Psoas muscle (tissue), 8 donors: ENCODE data around the gene GNAZ. TPM values are rescaled to one million over a fixed set of nuclear protein-coding genes. Genes with fewer than 3 reads are reported as not detected.

Experiments used
- ATAC-seq, 4 donors: fragments of 200-7000 bp; cut with Tn5 transposase; one replicate each; pipeline ENCODE4 v1.9.1; 2020; ENCODE audit warnings: moderate library complexity in 3 of 4, mild to moderate bottlenecking in 2 of 4
- DNase-seq, 2 donors: peaks; one replicate each; pipeline ENCODE4 v3.0.0-alpha.2; 2020
- H3K27ac ChIP-seq: fragments of 200-600 bp; one replicate; pipeline ENCODE4 v1.8.0; 2022
- H3K27me3 ChIP-seq, 3 donors: fragments of 200-600 bp in 1 of 3; one replicate each; pipeline versions ENCODE4 v1.6.1 to v1.8.0; 2013 to 2022; ENCODE audit warnings: low read length in 2 of 3, mild to moderate bottlenecking in 2 of 3, moderate library complexity in 1 of 3; ENCODE audit not compliant: insufficient read depth in 3 of 3
- H3K36me3 ChIP-seq, 2 donors: fragments of 200-600 bp in 1 of 2; one replicate each; pipeline versions ENCODE4 v1.6.1 to v1.8.0; 2013 to 2022; ENCODE audit warnings: low read depth in 1 of 2, mild to moderate bottlenecking in 1 of 2, moderate library complexity in 1 of 2; ENCODE audit not compliant: insufficient read depth in 1 of 2
- H3K4me1 ChIP-seq: fragments of 200-600 bp; one replicate; pipeline ENCODE4 v1.8.0; 2022
- H3K4me3 ChIP-seq: fragments of 200-600 bp; one replicate; pipeline ENCODE4 v1.8.0; 2022; ENCODE audit warnings: mild to moderate bottlenecking
- H3K9me3 ChIP-seq: fragments of 200-600 bp; one replicate; pipeline ENCODE4 v1.8.0; 2022
- CTCF ChIP-seq: fragments of 200-600 bp; IDR thresholded peaks from one replicate; pipeline ENCODE4 v1.8.0; 2022; ENCODE audit warnings: antibody characterized with exemption
- WGBS, 3 donors: extraction: QIAGEN DNeasy Blood & Tissue Kit; methylation state at CpG; one replicate each; pipeline versions ENCODE4 v1.1.6 to v1.1.7; 2013; 5-methylcytosine and 5-hydroxymethylcytosine counted together
- intact Hi-C, 2 donors: fragments of 100-400 bp; cut with DNase I; formaldehyde crosslinking; loops; one replicate each; pipeline versions ENCODE4 v1.11.0 to v1.14.2; 2022
- polyA plus RNA-seq, 3 donors: library from polyadenylated mRNA; stranded (reverse); fragments of 200-250 nt; gene quantifications; one replicate each; pipeline ENCODE4 v1.2.3, GENCODE V29; 2013
- total RNA-seq, 4 donors: library from RNA; stranded (reverse); fragmentation: NEBNext Ultra II Directional in 2 of 4; extraction: Animal tissue kit (Norgen Biotek cat#: 25700) in 2 of 4; gene quantifications; one replicate each; pipeline versions ENCODE4 v1.2.1 to v1.2.4, GENCODE V29; 2021 to 2023
- donor health status: healthy with polysubstance abuse.
- donor health status: DM: no; HTN: no; CAD: no; lungs with moderate emphysema.
- donor health status: Bipolar disorder and iron deficiency.
- donor health status: healthy.
- donor health status: DM: yes; HTN: yes; CAD: no.
- donor health status: DM: no; HTN: no; CAD: no.
- donor health status: DM: no; HTN: no; CAD: no.
- donor health status: DM: yes; HTN: yes; CAD: no.

The GNAZ gene
- total and polyA plus RNA-seq, 7 donors: 0.99 to 3.9 (median 1.7) TPM

GRCh38 chr22:23069502-23070357, 589 bp upstream of the GNAZ start:
- WGBS, 3 donors: 2 to 5% (median 4%) methylated on average over 25 to 74 of the region's 74 CpGs
- ATAC-seq: peak; percentile 98 to 100 (median 100)
- intact Hi-C loops: no loop called here
- peaks cover 0 to 11% (median 2%) of the 10 kb centered on the region in 3 donors for H3K27me3 ChIP-seq
- DNase-seq: peak; percentile 94 to 96
- H3K4me1 ChIP-seq: no peaks in the 10 kb centered on the region
- no peaks in the 10 kb centered on the region for H3K9me3 ChIP-seq
- peak overlapping the region; percentile 59 for H3K4me3 ChIP-seq
- no peak overlapping the region for H3K27ac ChIP-seq
- H3K36me3 ChIP-seq: no peaks in the 10 kb centered on the region
- no peak for TF ChIP-seq CTCF

GRCh38 chr22:23071230-23072076, 1.1 kb downstream of the GNAZ start:
- WGBS, 3 donors: 58 to 65% (median 62%) methylated on average over 27 to 29 of the region's 29 CpGs
- peak overlapping the region; percentile 62 for H3K4me3 ChIP-seq
- H3K27ac ChIP-seq: no peak overlapping the region

GRCh38 chr22:23072077-23072910, 2.0 kb downstream of the GNAZ start:
- ATAC-seq: no peak
- intact Hi-C loops: no loop called here
- 79 to 94% (median 83%) methylated on average over 11 of the region's 11 CpGs for WGBS, 3 donors

More at GRCh38 chr22:23071230-23072076, 1.1 kb downstream of the GNAZ start:
- no peak for ATAC-seq
- peak; percentile 9 to 50 for DNase-seq
- H3K4me1 ChIP-seq: no peaks in the 10 kb centered on the region
- no peaks in the 10 kb centered on the region for H3K36me3 ChIP-seq
- H3K9me3 ChIP-seq: no peaks in the 10 kb centered on the region
- intact Hi-C loops: no loop called here
- peaks cover 0 to 11% (median 2%) of the 10 kb centered on the region in 3 donors for H3K27me3 ChIP-seq
- TF ChIP-seq CTCF: no peak

More at GRCh38 chr22:23072077-23072910, 2.0 kb downstream of the GNAZ start:
- Histone ChIP-seq H3K27me3 (peaks cover 0 to 11% (median 2%) of the 10 kb centered on the region in 3 donors), H3K27ac (no peak overlapping the region), H3K36me3 (no peaks in the 10 kb centered on the region), H3K4me1 (no peaks in the 10 kb centered on the region), H3K9me3 (no peaks in the 10 kb centered on the region), H3K4me3 (no peak overlapping the region)
- peak; percentile 4 to 19 for DNase-seq
- TF ChIP-seq CTCF: no peak
